ENCODE results near the gene C2orf15. TPM values are rescaled to one million over a fixed set of nuclear protein-coding genes. Genes with fewer than 3 reads are reported as not detected.
A peak's percentile ranks its signal among the peaks of the same experiment; 100 is the strongest.

The C2orf15 gene
- total RNA-seq, 1 donor from 2014 or later, result 0.69 TPM

DNA sequence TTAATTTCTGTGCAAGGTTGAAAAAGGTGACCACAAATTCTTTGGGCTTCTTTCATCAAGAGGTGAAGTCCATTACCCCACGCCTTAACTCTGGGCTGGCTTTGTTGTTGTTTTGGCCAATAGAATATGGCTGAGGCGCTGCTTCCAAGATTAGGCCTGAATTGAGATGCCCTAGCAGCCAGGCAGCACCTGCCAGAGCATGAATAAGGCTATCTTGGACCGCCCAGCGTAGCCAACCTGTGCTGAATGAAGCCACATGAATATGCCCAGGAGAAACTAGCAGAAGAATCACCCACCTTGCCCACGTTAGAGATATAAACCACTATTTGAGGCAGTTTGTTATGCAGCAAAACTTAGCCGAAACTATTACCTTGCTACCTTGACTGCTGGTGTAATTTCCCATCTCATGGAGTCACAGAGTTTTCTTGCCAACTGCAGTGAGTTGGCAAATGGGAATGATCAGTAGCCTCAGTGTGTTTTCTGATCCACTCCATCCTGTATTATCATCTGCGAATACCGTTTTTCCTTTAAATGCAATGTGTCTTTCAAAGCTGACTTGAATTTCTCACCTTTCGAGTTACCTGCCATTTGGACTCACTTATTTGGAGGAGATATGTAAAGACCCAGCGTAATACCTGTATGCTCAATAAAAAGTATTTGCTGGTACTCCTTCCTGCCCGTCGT lies 12.6 kb downstream of the C2orf15 start:
- intact Hi-C loops (cut with micrococcal nuclease), result loop anchor here (1.0 to 10.0 kb wide), 3 partner anchors 13 to 1411 kb away; partner anchors contain the start of genes C2orf15, PDCL3 and REV1
- ChIA-PET CTCF (interaction anchor here (1.0 kb wide), 1 partner anchor 13 kb away, joined by 4 read pairs; no protein-coding TSS in a partner anchor), POLR2A (interaction anchor here (0.5 to 9.2 kb wide), 8 partner anchors 12 to 1848 kb away, joined by 3 to 143 read pairs (median 4); partner anchors contain the start of genes C2orf15, EIF5B, MITD1 and MRPL30)
- no peak for ATAC-seq (ENCODE audit: low read depth)
- Mint-ChIP-seq H3K36me3 (ENCODE audit: low read depth) (peaks cover 24% of the 10 kb centered on the region), H3K4me3 (peak overlapping the region; percentile 90), H3K27me3 (no peaks in the 10 kb centered on the region), H3K4me1 (peaks cover 48% of the 10 kb centered on the region), H3K9me3 (no peaks in the 10 kb centered on the region), H3K27ac (peak overlapping the region; percentile 92)
- no peak for DNase-seq
- TF ChIP-seq CTCF (IDR thresholded peaks at IDR 0.05), result no peak

DNA sequence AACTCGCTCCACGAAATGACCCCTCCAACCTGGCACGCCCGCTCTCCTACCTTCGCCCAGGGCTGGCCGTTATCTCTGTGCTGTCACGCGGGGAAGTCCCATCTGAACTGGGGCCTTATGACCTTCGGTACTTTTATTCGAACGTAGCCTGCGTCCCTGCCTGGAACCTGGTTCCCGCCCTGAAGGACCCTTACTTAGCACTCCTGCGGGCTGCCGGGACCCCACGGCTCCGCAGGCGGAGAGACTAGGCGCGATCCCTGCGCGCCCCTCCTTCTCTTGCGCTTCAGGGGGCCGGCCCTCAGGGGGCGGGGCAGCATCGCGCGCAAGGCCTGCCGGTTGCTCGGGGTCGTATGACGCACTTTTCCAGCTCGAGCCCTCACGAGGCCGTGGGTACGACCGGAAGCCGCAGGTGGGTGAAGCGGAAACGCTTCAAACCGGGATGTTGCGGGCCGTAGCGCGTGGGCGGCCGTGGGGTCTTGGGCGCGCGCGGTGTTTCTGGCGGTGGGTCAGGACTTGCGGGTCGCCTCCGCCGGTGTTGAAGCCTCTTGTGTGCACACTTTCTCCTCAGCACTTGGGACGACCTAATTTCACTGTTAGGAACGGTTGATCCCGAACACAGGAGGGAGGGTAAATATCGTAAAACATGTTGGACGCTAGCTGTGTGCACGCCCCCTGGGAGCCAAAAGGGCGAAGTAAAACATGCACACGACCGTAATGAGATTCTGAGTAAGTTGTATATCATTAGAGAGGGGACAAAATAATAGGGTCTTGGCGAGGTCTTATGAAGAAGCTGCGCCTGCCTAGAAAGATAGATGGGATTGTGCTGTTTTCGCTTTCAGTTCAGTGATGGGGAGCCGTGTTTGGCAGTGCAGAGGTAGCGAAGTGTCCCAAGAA lies 13.4 kb downstream of the C2orf15 start, which contains the start of the genes LIPT1 and TSGA10:
Gene LIPT1 (plus strand): TSS at position 325 of the 894 bp plus-strand sequence. CDS start 6,991 bp downstream, outside the sequence.
Gene TSGA10 (minus strand): TSS at position 300 of the 894 bp plus-strand sequence. CDS start 45,503 bp downstream, outside the sequence.
- peak; percentile 92 for DNase-seq

GRCh38 chr2:99156891-99157290 lies 15.4 kb downstream of the C2orf15 start:
- peak; percentile 30 for ATAC-seq (ENCODE audit: low read depth)
- CTCF ChIA-PET, result interaction anchor here (1.4 kb wide), 1 partner anchor 23 kb away, joined by 3 read pairs; no protein-coding TSS in a partner anchor
- H3K27ac Mint-ChIP-seq, result peak overlapping the region; percentile 92
- no peaks in the 10 kb centered on the region for H3K9me3 Mint-ChIP-seq
- H3K27me3 Mint-ChIP-seq, result no peaks in the 10 kb centered on the region
- peak overlapping the region; percentile 90 for H3K4me3 Mint-ChIP-seq
- POLR2A ChIA-PET, result interaction anchor here (4.8 to 9.2 kb wide), 3 partner anchors 15 to 180 kb away, joined by 37 to 143 read pairs (median 46); partner anchors contain the start of genes C2orf15, EIF5B, MITD1 and MRPL30
- no peak for DNase-seq
- intact Hi-C loops (cut with micrococcal nuclease), result loop anchor here (5.0 to 10.0 kb wide), 3 partner anchors 1145 to 1495 kb away; partner anchors contain the start of genes ACTR1B and PDCL3
- no peak for TF ChIP-seq CTCF (IDR thresholded peaks at IDR 0.05)
- H3K4me1 Mint-ChIP-seq, result peaks cover 56% of the 10 kb centered on the region
- peaks cover 42% of the 10 kb centered on the region for H3K36me3 Mint-ChIP-seq (ENCODE audit: low read depth)

More for the DNA sequence above, 13.4 kb downstream of the C2orf15 start, which contains the start of the genes LIPT1 and TSGA10:
- intact Hi-C loops (cut with micrococcal nuclease), result loop anchor here (1.0 to 10.0 kb wide), 7 partner anchors 14 to 1493 kb away; partner anchors contain the start of genes ACTR1B, C2orf15, EIF5B and MITD1
- H3K9me3 Mint-ChIP-seq, result no peaks in the 10 kb centered on the region
- H3K27me3 Mint-ChIP-seq, result no peaks in the 10 kb centered on the region
- H3K4me1 Mint-ChIP-seq, result peaks cover 55% of the 10 kb centered on the region
- H3K4me3 Mint-ChIP-seq, result peak within 1 kb of the TSS; percentile 90
- CTCF ChIA-PET, result interaction anchor here (1.0 kb wide), 1 partner anchor 14 kb away, joined by 4 read pairs; no protein-coding TSS in a partner anchor
- H3K27ac Mint-ChIP-seq, result peak within 1 kb of the TSS; percentile 92
- peak; percentile 91 for ATAC-seq (ENCODE audit: low read depth)
- POLR2A ChIA-PET, result interaction anchor here (0.5 to 9.2 kb wide), 12 partner anchors 13 to 1848 kb away, joined by 3 to 143 read pairs (median 4); partner anchors contain the start of genes C2orf15, EIF5B, MGAT4A and MITD1
- peaks cover 31% of the 10 kb centered on the region for H3K36me3 Mint-ChIP-seq (ENCODE audit: low read depth)
- no peak for TF ChIP-seq CTCF (IDR thresholded peaks at IDR 0.05)

- DNase-seq (no peak), ATAC-seq (ENCODE audit: low read depth) (no peak)
- Mint-ChIP-seq H3K4me3 (no peak overlapping the region), H3K36me3 (ENCODE audit: low read depth) (peaks cover 52% of the 10 kb centered on the region), H3K9me3 (no peaks in the 10 kb centered on the region), H3K27me3 (no peaks in the 10 kb centered on the region), H3K4me1 (peaks cover 55% of the 10 kb centered on the region), H3K27ac (peak overlapping the region; percentile 2)
- ChIA-PET POLR2A (interaction anchor here (0.5 to 9.2 kb wide), 5 partner anchors 9 to 465 kb away, joined by 3 to 143 read pairs (median 5); partner anchors contain the start of genes C2orf15, EIF5B and TXNDC9), CTCF (interaction anchor here (1.9 kb wide), 1 partner anchor 18 kb away, joined by 5 read pairs; the partner anchor contains the start of gene C2orf15)
- no peak for TF ChIP-seq CTCF (IDR thresholded peaks at IDR 0.05)
- intact Hi-C loops (cut with micrococcal nuclease), result loop anchor here (5.0 to 10.0 kb wide), 3 partner anchors 1146 to 1496 kb away; partner anchors contain the start of genes ACTR1B and PDCL3
These were observed 17.1 kb downstream of the C2orf15 start for GRCh38 chr2:99158599-99158998.
